ENCODE measurements around the gene SLC6A5.

SLC6A5 gene

GRCh38 chr11:20627026-20627425, 27.6 kb downstream of the SLC6A5 start:
- no peak for DNase-seq

- no peak for DNase-seq
These were observed 28.3 kb downstream of the SLC6A5 start for GRCh38 chr11:20627701-20628100.

- DNase-seq = no peak
These were observed 32.2 kb downstream of the SLC6A5 start for GRCh38 chr11:20631519-20632168.

- DNase-seq = no peak
These were observed 32.7 kb downstream of the SLC6A5 start for GRCh38 chr11:20632169-20632532.

GRCh38 chr11:20634044-20634443, 34.6 kb downstream of the SLC6A5 start:
- DNase-seq = no peak

GRCh38 chr11:20634781-20635180, 35.4 kb downstream of the SLC6A5 start:
- no peak for DNase-seq

- no peak for DNase-seq
These were observed 38.7 kb downstream of the SLC6A5 start for GRCh38 chr11:20638074-20638473.

GRCh38 chr11:20639688-20640087, 40.3 kb downstream of the SLC6A5 start:
- no peak for DNase-seq

- DNase-seq = no peak
These were observed 41.0 kb downstream of the SLC6A5 start for GRCh38 chr11:20640401-20640800.

GRCh38 chr11:20644360-20644759, 45.0 kb downstream of the SLC6A5 start:
- no peak for DNase-seq

- peak; percentile 9 for DNase-seq
These were observed 48.7 kb downstream of the SLC6A5 start for GRCh38 chr11:20647976-20648565.

- no peak for DNase-seq
These were observed 52.9 kb downstream of the SLC6A5 start for GRCh38 chr11:20652150-20652806.

GRCh38 chr11:20654038-20654437, 54.6 kb downstream of the SLC6A5 start:
- DNase-seq = no peak

- no peak for DNase-seq
These were observed 57.5 kb downstream of the SLC6A5 start for GRCh38 chr11:20656901-20657300.

- DNase-seq = no peak
These were observed 58.7 kb downstream of the SLC6A5 start for GRCh38 chr11:20658135-20658534.

GRCh38 chr11:20661445-20661844, 62.0 kb downstream of the SLC6A5 start:
- no peak for DNase-seq

- no peak for DNase-seq
These were observed 62.4 kb downstream of the SLC6A5 start for GRCh38 chr11:20661850-20662249.

- DNase-seq = no peak
These were observed 68.9 kb downstream of the SLC6A5 start for GRCh38 chr11:20668131-20668809.

GRCh38 chr11:20668844-20669819, 69.7 kb downstream of the SLC6A5 start, which contains the start of gene NELL1:
Gene NELL1, plus strand, starts transcription at chr11:20669586.
- DNase-seq = no peak

- DNase-seq = no peak
These were observed 70.6 kb downstream of the SLC6A5 start for GRCh38 chr11:20669820-20670684.

GRCh38 chr11:20670932-20671403, 71.6 kb downstream of the SLC6A5 start:
- no peak for DNase-seq

Measured in NCI-H524 treated with DMSO at 0.1 percent for 48 hours (cell line).